DMS114 treated with DMSO at 0.1 percent for 48 hours (cell line): Measurements from ENCODE around the gene NME3.
A peak's percentile ranks its signal among the peaks of the same experiment; 100 is the strongest.

Experiments used
- DNase-seq: peaks from one replicate; lab custom pipeline; 2025; ENCODE audit not compliant: unreplicated experiment; lab: John Stamatoyannopoulos, UW

The NME3 gene

GRCh38 chr16:1781758-1782407, 10.5 kb upstream of the NME3 start:
- DNase-seq = no peak

- no peak for DNase-seq
Observed at GRCh38 chr16:1781254-1781653, 9.9 kb upstream of the NME3 start.

GRCh38 chr16:1780677-1781072, 9.3 kb upstream of the NME3 start:
- DNase-seq = no peak

GRCh38 chr16:1779741-1780676, 8.7 kb upstream of the NME3 start:
- DNase-seq = no peak

GRCh38 chr16:1779234-1779701, 7.9 kb upstream of the NME3 start:
- DNase-seq = no peak

- no peak for DNase-seq
Observed at GRCh38 chr16:1778200-1779179, 7.1 kb upstream of the NME3 start.

- DNase-seq = no peak
Observed at GRCh38 chr16:1777375-1778199, 6.2 kb upstream of the NME3 start.

GRCh38 chr16:1776991-1777374, 5.6 kb upstream of the NME3 start:
- no peak for DNase-seq

GRCh38 chr16:1776672-1776955, 5.3 kb upstream of the NME3 start:
- no peak for DNase-seq

GRCh38 chr16:1775846-1776671, 4.7 kb upstream of the NME3 start:
- no peak for DNase-seq

- DNase-seq = no peak
Observed at GRCh38 chr16:1775006-1775845, 3.9 kb upstream of the NME3 start.

GRCh38 chr16:1774448-1774780, 3.1 kb upstream of the NME3 start:
- DNase-seq = no peak

GRCh38 chr16:1773703-1774447, 2.5 kb upstream of the NME3 start:
- no peak for DNase-seq

- DNase-seq = peak; percentile 36
Observed at GRCh38 chr16:1772908-1773702, 1.8 kb upstream of the NME3 start, which contains the start of gene MRPS34. TSS of gene MRPS34 (minus strand) at chr16:1773134. CDS start at chr16:1773119, 15 bp downstream.

- DNase-seq = no peak
Observed at GRCh38 chr16:1772362-1772907, 1.1 kb upstream of the NME3 start, which contains the start of gene EME2. TSS of gene EME2 (plus strand) at chr16:1772810. CDS start at chr16:1773228, 418 bp downstream.

- no peak for DNase-seq
Observed at GRCh38 chr16:1771864-1772361, 570 bp upstream of the NME3 start.
